ENCODE measurements around the gene MINDY4. TPM values are rescaled to one million over a fixed set of nuclear protein-coding genes. Genes with fewer than 3 reads are reported as not detected.

The MINDY4 gene
- total and polyA plus RNA-seq, 2 donors (not counting 1 experiment from before 2014, with no cell fraction given): 6.1 to 6.3 TPM

GRCh38 chr7:30870821-30871518 is 99.8 kb downstream of the MINDY4 start:
- TF ChIP-seq CTCF (conservative IDR thresholded peaks at IDR 0.05 in 1 of 2, IDR thresholded peaks at IDR 0.05 in 1 of 2; ENCODE audit: low read depth in 1 of 2, low read length in 2 of 2) (no peak), EZH2 (IDR thresholded peaks at IDR 0.05; ENCODE audit: low read length, missing control alignments) (no peak)
- H3K4me2 ChIP-seq (ENCODE audit: extremely low read depth, insufficient read depth, low read length): no peak overlapping the region
- H3K27ac ChIP-seq (ENCODE audit: insufficient read depth, low read length): no peak overlapping the region

GRCh38 chr7:30871655-30872054 is 100.4 kb downstream of the MINDY4 start:
- H3K79me2 ChIP-seq (ENCODE audit: control insufficient read depth, insufficient read depth, low read length): no peaks in the 10 kb centered on the region
- TF ChIP-seq CTCF (conservative IDR thresholded peaks at IDR 0.05 in 1 of 2, IDR thresholded peaks at IDR 0.05 in 1 of 2; ENCODE audit: low read depth in 1 of 2, low read length in 2 of 2): no peak
- TF ChIP-seq EZH2 (IDR thresholded peaks at IDR 0.05; ENCODE audit: low read length, missing control alignments): no peak
- H3K4me2 ChIP-seq (ENCODE audit: extremely low read depth, insufficient read depth, low read length): no peak overlapping the region
- no peaks in the 10 kb centered on the region for H3K9me3 ChIP-seq (ENCODE audit: control insufficient read depth, insufficient read depth, low read depth, low read length)
- H3K9ac ChIP-seq (ENCODE audit: insufficient read depth, low read length): no peak overlapping the region
- H3K27ac ChIP-seq (ENCODE audit: insufficient read depth, low read length): no peak overlapping the region
- H3K4me1 ChIP-seq (ENCODE audit: control insufficient read depth, extremely low read depth, insufficient read depth, low read length): no peaks in the 10 kb centered on the region
- H4K20me1 ChIP-seq (ENCODE audit: control insufficient read depth, extremely low read depth, insufficient read depth, low read length): no peaks in the 10 kb centered on the region
- no peak overlapping the region for H3K4me3 ChIP-seq (replicated peaks in 1 of 4; ENCODE audit: control extremely low read depth in 1 of 4, insufficient read depth in 1 of 4, low read depth in 3 of 4, low read length in 4 of 4)
- DNase-seq (ENCODE audit: low read depth in 2 of 2): no peak
- peaks cover 3% of the 10 kb centered on the region for H3K36me3 ChIP-seq (ENCODE audit: control insufficient read depth, insufficient read depth, low read length)
- H3K27me3 ChIP-seq (ENCODE audit: control insufficient read depth, insufficient read depth, low read length): no peaks in the 10 kb centered on the region
- H2AFZ ChIP-seq (ENCODE audit: low read length): no peak overlapping the region

More at GRCh38 chr7:30870821-30871518, 99.8 kb downstream of the MINDY4 start:
- Histone ChIP-seq H2AFZ (ENCODE audit: low read length) (no peak overlapping the region), H4K20me1 (ENCODE audit: control insufficient read depth, extremely low read depth, insufficient read depth, low read length) (no peaks in the 10 kb centered on the region), H3K4me3 (replicated peaks in 1 of 4; ENCODE audit: control extremely low read depth in 1 of 4, insufficient read depth in 1 of 4, low read depth in 3 of 4, low read length in 4 of 4) (no peak overlapping the region), H3K27me3 (ENCODE audit: control insufficient read depth, insufficient read depth, low read length) (no peaks in the 10 kb centered on the region), H3K9me3 (ENCODE audit: control insufficient read depth, insufficient read depth, low read depth, low read length) (no peaks in the 10 kb centered on the region), H3K9ac (ENCODE audit: insufficient read depth, low read length) (no peak overlapping the region), H3K36me3 (ENCODE audit: control insufficient read depth, insufficient read depth, low read length) (peaks cover 3% of the 10 kb centered on the region), H3K4me1 (ENCODE audit: control insufficient read depth, extremely low read depth, insufficient read depth, low read length) (no peaks in the 10 kb centered on the region), H3K79me2 (ENCODE audit: control insufficient read depth, insufficient read depth, low read length) (no peaks in the 10 kb centered on the region)
- DNase-seq (ENCODE audit: low read depth in 2 of 2): no peak

GRCh38 chr7:30873207-30873606 is 102.0 kb downstream of the MINDY4 start:
- no peaks in the 10 kb centered on the region for H3K27me3 ChIP-seq (ENCODE audit: control insufficient read depth, insufficient read depth, low read length)
- TF ChIP-seq EZH2 (IDR thresholded peaks at IDR 0.05; ENCODE audit: low read length, missing control alignments): no peak
- TF ChIP-seq CTCF (conservative IDR thresholded peaks at IDR 0.05 in 1 of 2, IDR thresholded peaks at IDR 0.05 in 1 of 2; ENCODE audit: low read depth in 1 of 2, low read length in 2 of 2): no peak
- no peaks in the 10 kb centered on the region for H3K4me1 ChIP-seq (ENCODE audit: control insufficient read depth, extremely low read depth, insufficient read depth, low read length)
- H4K20me1 ChIP-seq (ENCODE audit: control insufficient read depth, extremely low read depth, insufficient read depth, low read length): no peaks in the 10 kb centered on the region
- no peak overlapping the region for H2AFZ ChIP-seq (ENCODE audit: low read length)
- no peak overlapping the region for H3K27ac ChIP-seq (ENCODE audit: insufficient read depth, low read length)
- H3K79me2 ChIP-seq (ENCODE audit: control insufficient read depth, insufficient read depth, low read length): no peaks in the 10 kb centered on the region
- no peak for DNase-seq (ENCODE audit: low read depth in 2 of 2)
- peaks cover 3% of the 10 kb centered on the region for H3K36me3 ChIP-seq (ENCODE audit: control insufficient read depth, insufficient read depth, low read length)
- no peak overlapping the region for H3K9ac ChIP-seq (ENCODE audit: insufficient read depth, low read length)
- H3K9me3 ChIP-seq (ENCODE audit: control insufficient read depth, insufficient read depth, low read depth, low read length): no peaks in the 10 kb centered on the region
- no peak overlapping the region for H3K4me3 ChIP-seq (replicated peaks in 1 of 4; ENCODE audit: control extremely low read depth in 1 of 4, insufficient read depth in 1 of 4, low read depth in 3 of 4, low read length in 4 of 4)
- H3K4me2 ChIP-seq (ENCODE audit: extremely low read depth, insufficient read depth, low read length): no peak overlapping the region
